AG04449 (cell line): ENCODE measurements around the gene PHLDB3.

Experiments used
- CTCF ChIA-PET: fragments of 350-600 bp; formaldehyde crosslinking; extraction: SDS; loops from one replicate; lab custom pipeline; 2021; ENCODE audit warnings: antibody characterized with exemption; lab: Yijun Ruan, JAX
- POLR2A ChIA-PET: fragments of 400-600, 350-600 bp; formaldehyde crosslinking; extraction: SDS; loops from one replicate; lab custom pipeline; 2020; ENCODE audit warnings: antibody characterized with exemption, inconsistent platforms; lab: Yijun Ruan, JAX
- DNase-seq: peaks from one replicate; pipeline ENCODE4 v3.0.0-alpha.2; 2010; ENCODE audit warnings: low read depth, low spot score
- H3K4me3 ChIP-seq: 2 replicates; pipeline ENCODE4 v1.5.1; 2011; ENCODE audit warnings: low read depth, mild to moderate bottlenecking, control low read depth, low read length
- TF ChIP-seq, protein P1 (sequence below): IDR thresholded peaks from one replicate; pipeline ENCODE4 v1.5.1; 2011; ENCODE audit warnings: mild to moderate bottlenecking, moderate library complexity, low read length, control low read depth, inconsistent platforms; ENCODE audit not compliant: insufficient read depth; ENCODE audit errors: missing control alignments

The PHLDB3 gene

DNA sequence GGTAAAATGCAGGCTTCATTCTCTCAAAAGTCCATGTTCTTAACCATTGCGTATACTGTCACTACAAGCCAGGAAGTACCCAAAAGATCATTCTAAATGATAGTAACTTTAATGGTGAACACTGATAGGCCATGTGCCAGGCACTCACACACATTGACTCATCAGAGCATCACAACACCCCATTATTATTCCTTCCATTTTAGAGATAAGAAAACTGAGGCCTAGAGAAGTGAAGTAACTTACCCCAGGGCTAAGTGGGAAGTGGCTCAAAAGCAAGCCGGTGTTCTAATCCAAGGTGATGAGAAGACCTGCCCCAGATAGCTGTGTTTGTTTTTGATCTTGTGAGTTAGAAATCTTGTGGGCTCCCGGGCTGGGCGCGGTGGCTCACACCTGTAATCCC is 1.4 kb upstream of the PHLDB3 start:
- DNase-seq, result no peak
- CTCF ChIA-PET, result interaction anchor here (12.9 kb wide), 1 partner anchor 58 kb away, joined by 95 read pairs; no protein-coding TSS in a partner anchor
- TF ChIP-seq, protein P1, sequence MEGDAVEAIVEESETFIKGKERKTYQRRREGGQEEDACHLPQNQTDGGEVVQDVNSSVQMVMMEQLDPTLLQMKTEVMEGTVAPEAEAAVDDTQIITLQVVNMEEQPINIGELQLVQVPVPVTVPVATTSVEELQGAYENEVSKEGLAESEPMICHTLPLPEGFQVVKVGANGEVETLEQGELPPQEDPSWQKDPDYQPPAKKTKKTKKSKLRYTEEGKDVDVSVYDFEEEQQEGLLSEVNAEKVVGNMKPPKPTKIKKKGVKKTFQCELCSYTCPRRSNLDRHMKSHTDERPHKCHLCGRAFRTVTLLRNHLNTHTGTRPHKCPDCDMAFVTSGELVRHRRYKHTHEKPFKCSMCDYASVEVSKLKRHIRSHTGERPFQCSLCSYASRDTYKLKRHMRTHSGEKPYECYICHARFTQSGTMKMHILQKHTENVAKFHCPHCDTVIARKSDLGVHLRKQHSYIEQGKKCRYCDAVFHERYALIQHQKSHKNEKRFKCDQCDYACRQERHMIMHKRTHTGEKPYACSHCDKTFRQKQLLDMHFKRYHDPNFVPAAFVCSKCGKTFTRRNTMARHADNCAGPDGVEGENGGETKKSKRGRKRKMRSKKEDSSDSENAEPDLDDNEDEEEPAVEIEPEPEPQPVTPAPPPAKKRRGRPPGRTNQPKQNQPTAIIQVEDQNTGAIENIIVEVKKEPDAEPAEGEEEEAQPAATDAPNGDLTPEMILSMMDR, result no peak
- POLR2A ChIA-PET, result no interaction called here
- H3K4me3 ChIP-seq, result no peak overlapping the region

DNA sequence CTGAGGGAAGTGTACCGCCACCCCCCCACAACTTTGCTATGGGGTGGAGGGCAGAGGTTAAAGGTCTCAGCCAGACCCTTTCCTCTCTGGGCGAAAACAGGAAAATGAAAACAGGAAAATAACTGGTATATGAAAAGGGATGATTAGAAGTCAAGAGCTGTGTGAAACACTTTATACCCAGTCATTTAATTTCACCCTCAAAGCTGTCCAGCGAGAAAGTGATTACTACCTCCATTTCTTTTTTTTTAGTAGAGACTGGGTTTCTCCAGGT is 575 bp upstream of the PHLDB3 start:
- ChIA-PET CTCF (interaction anchor here (0.9 to 12.9 kb wide), 6 partner anchors 13 to 73 kb away, joined by 3 to 95 read pairs (median 4); no protein-coding TSS in a partner anchor), POLR2A (interaction anchor here (0.6 to 0.8 kb wide), 2 partner anchors 13 to 19 kb away, joined by 3 to 4 read pairs; no protein-coding TSS in a partner anchor)
- no peak overlapping the region for H3K4me3 ChIP-seq
- TF ChIP-seq, protein P1, result no peak
- DNase-seq, result no peak

DNA sequence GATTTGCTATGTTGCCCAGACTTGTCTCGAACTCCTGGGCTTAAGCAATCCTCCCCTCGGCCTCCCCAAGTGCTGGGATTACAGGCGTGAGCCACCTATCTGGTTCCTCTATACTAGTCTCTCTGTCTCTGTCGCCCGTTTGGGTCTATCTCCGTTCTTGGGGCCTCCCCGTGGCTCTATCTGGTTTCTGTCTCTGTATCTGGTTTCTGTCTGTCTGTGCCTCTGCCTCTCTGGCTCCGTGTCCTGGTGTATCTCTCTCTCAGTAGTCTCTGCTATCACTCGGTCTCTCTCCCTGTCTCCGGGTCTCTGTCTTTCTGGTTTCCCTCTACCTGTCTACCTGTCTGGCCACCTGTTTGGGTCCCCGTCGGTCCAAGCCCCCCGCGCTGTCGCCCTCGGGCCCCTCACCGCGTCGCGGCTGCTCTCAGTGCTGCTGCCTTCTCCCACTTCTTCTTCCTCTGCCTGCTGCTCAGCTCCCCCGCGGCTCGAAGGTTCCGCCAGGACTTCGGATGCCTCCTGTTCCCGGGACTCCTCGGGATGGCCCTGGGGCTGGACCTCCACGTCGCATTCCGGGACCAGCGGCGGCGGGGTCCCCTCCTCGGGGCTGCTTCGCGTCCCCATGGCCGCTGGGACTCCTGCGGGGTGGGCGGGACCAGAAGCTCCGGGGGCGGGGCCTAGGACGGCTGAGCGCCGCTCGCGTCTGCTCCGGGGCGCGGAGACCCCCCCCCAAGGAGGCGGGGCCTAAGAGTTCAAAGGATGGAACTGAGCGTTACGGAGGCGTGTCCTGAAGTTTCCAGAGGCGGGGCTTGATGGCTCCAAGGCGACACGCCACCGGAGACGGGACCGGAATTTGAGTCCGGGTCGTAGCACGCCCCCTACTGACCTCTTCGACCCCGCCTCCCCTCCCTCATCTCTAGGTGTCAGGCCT is 783 bp downstream of the PHLDB3 start:
- ChIA-PET CTCF (interaction anchor here (0.8 to 12.9 kb wide), 7 partner anchors 10 to 71 kb away, joined by 3 to 95 read pairs (median 4); partner anchors contain the start of gene ZNF575), POLR2A (interaction anchor here (0.6 to 1.2 kb wide), 3 partner anchors 9 to 71 kb away, joined by 3 read pairs; no protein-coding TSS in a partner anchor)
- H3K4me3 ChIP-seq, result peak overlapping the region; percentile 85
- TF ChIP-seq, protein P1, result no peak
- DNase-seq, result peak; percentile 29

DNA sequence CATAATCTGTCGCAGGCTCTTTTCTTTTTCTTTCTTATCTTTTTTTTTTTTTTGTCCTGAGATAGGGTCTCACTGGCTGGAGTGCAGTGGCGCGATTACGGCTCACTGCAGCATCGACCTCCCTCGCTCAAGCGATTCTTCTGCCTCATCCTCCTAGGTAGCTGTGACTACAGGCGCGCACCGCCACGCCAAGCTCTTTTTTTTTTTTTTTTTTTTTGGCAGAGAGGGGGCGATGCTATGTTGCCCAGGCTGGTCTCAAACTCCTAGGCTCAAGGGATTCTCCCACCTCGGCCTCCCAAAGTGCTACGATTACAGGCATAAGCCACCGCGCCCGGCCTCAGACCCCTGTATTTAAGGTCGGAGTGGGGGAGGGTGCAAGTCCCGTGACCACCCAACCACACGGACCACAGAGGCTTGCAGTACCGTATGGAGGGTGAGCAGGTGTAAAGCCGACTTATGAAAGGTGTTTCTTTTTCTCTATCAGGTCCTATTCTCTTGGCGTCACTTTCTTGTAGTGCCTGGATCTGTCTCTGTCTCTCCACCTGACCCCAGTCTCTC is 2.0 kb downstream of the PHLDB3 start:
- no peak overlapping the region for H3K4me3 ChIP-seq
- POLR2A ChIA-PET, result no interaction called here
- TF ChIP-seq, protein P1, result no peak
- CTCF ChIA-PET, result interaction anchor here (1.1 to 12.9 kb wide), 4 partner anchors 10 to 54 kb away, joined by 3 to 95 read pairs (median 4); no protein-coding TSS in a partner anchor
- DNase-seq, result no peak

DNA sequence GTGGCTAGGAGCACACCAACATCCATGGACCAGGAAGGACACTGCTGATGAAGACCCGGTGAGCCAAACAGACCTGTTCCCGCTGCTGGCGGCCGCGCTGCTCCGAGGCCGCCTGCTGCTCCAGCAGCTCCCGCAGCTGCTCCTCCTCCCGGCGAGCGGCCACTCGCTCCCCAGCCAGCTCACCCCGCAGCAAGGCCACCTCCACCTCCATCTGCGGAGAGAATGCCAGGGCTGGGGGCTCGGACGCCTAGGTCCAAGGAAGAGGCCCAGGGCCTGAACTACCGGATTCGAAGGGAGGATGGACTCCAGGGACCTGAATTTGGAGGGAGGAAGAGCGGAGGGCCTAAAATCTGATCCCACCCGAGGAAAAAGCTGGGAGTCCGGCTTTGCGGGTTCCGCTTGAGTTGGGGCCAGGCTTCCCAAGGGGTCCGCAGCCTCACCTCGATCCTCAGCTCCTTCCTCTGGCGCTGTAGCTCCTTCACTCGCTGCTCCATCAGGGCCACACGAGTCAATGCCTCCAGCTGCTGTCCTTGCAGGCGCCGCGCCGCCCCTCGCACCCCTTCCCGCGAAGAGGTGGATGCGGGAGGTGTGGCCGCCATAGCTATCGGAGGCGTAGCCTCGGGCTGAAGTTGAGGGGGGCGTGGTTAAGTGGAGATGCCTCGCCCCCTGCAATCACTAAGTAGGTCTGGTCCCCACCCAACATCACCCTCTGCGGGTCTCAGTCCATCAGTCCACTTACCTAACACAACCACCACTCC is 2.7 kb downstream of the PHLDB3 start:
- DNase-seq, result no peak
- TF ChIP-seq, protein P1, result no peak
- H3K4me3 ChIP-seq, result no peak overlapping the region
- ChIA-PET POLR2A (no interaction called here), CTCF (interaction anchor here (1.1 to 12.9 kb wide), 5 partner anchors 9 to 54 kb away, joined by 3 to 95 read pairs (median 4); no protein-coding TSS in a partner anchor)
